GM19467 (cell line): ENCODE results near the gene MIAT.

Experiments used
- ATAC-seq: cut with Tn5 transposase; IDR thresholded peaks from one replicate; pipeline ENCODE4 v1.9.1; 2021; ENCODE audit warnings: mild to moderate bottlenecking, moderate library complexity; ENCODE audit not compliant: unreplicated experiment

The MIAT gene

DNA sequence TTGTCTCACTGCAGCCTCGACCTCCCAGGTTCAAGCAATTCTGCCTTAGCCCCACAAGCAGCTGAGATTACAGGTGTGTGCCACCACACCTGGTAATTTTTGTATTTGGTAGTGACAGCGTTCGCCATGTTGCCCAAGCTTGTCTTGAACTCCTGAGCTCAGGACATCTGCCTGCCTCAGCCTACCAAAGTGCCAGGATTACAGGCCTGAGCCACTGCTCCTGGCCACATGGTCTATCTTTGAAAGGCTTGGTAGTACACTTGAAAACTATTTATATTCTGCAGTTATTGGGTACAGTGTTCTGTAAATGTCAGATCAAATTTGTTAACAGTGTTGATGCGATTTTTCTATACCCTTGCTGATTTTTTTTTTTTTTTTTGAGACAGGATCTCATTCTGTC is 26.1 kb upstream of the MIAT start:
- ATAC-seq = no peak

DNA sequence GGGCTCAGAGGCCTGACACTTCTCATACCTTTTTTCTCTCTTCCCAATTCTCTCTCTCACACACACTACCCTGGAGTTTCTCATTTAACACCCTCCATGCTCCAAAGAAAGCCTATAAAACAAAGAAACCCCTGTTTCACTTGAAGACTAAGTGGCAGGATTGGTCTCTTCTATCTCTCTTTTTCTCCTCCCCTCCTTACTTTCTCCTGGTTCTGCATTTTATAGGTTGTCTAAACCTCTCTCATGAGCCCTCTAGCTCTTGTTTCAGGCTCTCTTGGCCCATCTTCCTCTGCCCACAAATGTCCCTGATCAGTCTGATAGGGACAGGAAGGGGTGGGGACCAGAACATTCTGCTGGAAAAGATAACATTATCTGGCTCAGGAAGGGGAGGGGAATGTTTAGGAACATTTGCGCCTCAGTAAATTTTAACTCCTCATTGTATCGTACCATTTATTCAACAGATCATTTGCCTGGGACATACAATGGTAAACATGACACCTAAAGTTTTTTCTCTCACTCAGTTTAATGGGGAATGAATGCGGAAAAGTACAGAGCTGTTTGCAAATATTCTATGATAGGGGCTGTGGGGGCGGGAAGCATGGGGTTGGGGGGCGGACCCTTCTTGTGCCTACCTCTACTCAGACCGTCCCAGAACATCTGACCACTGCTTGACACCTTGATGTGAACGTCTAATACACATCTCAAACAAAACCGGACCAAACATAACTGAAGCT is 24.8 kb upstream of the MIAT start:
- ATAC-seq = no peak

DNA sequence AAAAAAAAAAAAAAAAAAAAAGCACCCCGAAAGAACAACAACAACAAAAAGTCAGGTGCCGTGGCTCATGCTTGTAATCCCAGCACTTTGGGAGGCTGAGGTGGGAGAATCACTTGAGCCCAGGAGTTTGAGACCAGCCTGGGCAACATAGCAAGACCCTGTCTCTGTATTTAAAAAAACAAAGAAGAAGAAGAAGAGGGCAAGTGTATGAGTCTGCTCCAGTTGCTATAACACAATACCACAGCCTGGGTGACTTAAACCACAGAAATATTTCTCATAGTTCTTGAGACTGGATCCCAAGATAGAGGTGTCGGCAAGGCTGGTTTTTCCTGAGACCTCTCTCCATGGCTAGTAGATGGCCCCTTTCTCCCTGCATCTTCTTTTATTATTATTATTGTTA is 23.2 kb upstream of the MIAT start:
- ATAC-seq = no peak

DNA sequence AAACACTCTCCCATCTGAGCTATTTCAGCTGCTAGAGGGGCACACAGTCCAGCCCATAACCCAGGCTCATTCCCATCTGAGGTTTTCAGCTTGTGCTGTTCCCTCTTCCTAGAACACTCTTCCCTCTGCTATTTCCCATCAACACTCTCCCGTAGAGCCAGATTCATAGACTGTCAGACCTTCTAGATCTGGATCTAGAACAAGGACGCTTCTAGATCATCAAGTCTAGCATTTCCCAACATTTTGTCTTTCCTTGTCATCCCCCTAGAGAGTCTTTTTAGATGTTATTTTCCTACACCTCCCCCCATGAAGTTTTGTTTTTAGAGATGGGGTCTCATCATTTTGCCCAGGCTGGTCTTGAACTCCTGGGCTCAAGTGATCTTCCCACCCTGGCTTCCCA is 22.3 kb upstream of the MIAT start:
- ATAC-seq = no peak

DNA sequence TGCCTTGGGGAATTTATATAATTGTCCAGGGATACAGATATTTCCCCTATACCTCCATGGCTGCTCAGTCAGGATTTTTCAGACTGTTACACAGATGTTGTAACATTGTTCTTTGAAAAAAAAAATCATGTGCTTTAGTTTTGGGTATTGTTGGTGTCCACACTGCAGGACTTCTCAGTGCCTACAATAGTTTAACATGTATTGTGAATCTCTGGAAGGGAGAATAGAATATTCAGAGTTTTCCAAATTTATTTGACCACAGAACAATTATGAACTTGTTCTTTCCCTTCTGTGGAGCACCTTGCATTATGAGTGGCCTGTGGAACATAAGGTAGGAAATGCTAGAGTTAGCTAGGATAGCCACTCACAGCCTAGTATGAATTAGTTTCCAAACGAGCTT is 21.1 kb upstream of the MIAT start:
- ATAC-seq = no peak

DNA sequence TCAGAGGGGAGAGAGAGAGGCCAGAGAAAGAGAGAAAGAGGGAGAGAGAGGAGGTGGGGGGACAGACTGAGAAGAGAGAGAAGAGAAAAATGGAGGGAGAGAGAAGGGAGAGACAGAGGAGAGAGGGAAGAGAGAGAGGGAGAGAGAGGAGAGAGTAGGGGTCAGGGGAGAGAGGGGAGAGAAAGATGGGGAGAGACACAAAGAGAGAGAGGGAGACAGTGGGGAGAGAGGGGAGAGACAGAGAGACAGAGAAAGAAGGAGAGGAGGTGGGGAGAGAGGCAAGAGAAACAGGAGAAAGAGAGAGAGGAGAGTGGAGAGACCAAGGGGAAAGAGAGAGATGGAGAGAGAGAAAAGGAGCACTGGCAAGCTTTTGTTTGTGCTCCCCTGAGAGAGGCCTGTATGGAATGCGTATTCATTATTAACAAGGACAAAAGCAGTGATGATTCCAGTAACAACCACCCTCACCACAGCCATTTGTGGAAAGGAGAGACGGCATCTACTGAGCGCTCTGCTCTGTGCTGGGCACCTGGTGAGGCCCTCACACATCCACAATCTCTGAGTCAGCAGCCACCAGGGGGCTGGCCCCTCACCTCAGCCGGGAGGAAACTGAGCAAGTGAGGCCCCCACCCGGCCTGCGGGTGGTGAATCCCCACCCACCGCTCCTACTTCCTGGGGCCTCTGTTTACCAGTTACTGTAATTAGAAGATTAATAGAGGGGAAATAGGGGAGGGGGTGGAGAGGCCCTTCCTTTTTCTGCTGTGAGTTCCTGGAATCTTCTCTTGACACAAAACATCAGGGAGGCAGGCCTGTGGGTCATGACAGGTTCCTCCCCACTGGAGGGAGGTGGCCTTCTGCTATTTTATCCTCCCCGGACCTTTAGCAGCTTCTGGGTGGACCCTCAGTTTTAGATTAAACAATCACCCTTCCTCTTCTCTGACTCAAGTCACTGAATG is 14.6 kb upstream of the MIAT start:
- no peak for ATAC-seq

DNA sequence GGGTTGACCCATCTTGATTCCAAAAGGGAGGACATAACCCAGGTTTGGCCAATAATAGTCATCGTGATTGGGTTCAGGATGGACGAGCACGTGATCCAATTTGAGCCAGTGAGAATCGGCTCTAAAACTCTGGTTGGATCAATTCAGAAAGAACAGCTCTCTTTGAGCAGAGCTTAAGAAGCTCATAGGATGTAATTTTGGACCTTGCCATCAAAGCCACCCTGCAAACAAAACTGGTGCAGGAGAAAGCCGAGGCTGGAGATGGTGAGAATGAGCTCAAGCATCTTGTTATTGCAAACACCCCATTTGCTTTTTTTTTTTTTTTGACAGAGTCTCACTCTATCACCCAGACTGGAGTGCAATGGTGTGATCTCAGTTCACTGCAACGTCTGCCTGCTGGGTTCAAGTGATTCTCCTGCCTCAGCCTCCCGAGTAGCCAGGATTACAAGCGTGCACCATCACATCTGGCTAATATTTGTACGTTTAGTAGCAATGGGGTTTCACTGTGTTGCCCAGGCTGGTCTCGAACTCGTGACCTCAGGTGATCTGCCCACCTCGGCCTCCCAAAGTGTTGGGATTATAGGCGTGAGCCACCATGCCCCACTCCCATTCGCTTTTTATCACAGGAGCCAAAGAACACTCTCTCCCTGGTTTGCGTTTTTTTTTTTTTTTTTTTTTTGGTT is 13.8 kb upstream of the MIAT start:
- ATAC-seq = no peak

DNA sequence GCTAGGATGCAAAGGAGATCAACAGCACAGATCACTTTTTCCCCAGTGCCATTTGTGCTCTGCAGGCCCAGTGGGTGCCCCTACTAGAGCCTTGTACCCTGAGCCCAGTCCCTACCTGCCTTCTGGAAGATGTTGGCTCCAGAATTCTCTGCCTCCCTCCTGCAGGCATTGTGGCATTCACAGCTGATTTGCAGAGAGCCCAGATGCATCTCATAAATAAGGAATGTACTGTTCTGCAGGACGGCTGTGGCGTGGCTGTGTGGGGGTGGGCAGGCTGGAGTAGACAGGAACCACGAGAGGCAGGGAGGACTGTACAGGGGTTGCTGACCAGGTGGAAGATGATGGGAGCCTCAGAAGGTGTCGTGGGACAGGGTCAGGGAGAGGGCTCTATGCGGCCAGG is 11.2 kb upstream of the MIAT start:
- ATAC-seq = no peak

DNA sequence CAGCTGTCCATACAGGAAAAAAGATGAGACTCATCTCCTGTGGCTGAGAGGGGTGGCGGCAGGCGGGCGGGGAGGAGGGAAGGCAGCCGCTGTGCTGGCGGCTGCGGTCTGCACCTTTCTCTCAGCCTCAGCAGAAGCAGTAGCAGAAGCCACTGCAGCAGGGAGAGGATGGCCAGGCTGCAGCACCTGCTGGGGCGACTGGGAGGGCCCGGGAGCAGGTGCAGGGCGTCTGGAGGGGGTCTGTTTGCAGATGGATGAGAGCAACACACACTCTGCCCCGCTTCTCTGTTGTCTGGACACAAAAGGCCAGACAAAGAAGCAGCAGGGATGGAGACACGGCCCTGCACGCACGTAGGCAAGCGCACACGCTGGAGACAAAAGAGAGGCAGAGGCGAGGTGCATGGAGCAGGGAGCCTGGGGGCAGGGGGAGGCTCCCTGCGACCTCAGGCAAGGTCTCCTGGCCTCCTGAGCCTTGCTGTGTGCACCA is 9.3 kb upstream of the MIAT start:
- no peak for ATAC-seq

DNA sequence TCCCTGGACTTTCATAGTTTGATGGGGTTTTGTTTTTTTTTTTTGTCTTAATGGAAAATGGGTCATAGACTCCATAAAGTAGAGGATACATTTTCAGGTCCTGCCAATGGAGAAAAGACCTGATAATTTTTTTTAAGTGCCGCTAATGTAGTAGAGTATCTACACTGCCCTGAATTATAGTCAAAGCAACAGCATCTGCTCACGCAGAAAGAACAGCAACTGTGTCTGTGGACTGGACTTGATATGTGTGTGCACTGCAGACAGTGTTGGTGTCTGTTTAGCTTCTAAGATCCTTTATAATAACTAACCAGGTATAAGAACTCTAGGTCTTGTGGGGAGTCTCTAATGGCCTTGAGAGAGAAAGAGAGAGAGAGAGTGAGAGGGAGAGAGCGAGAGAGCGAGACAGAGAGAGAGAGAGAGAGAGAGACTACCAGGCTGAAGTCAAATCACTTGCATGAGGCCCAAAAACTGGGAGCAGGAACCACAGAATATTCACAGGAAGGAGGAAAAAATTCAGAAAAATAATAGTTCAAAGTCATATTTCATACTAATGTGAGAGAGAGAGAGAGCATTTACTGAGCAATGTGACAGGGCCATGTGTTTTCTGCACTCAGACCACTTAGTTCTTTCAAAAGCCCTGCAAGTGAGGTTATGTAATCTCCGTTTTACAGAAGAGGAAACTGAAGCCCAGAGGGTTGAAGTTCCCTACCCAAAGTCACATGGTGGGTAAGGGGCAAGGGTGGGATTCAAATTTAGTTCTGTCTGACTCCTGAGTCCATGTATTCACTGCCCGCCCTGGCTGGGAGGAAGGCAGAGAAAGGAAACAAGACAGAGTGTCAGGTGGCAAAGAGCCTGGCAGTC is 8.6 kb upstream of the MIAT start:
- ATAC-seq = no peak

DNA sequence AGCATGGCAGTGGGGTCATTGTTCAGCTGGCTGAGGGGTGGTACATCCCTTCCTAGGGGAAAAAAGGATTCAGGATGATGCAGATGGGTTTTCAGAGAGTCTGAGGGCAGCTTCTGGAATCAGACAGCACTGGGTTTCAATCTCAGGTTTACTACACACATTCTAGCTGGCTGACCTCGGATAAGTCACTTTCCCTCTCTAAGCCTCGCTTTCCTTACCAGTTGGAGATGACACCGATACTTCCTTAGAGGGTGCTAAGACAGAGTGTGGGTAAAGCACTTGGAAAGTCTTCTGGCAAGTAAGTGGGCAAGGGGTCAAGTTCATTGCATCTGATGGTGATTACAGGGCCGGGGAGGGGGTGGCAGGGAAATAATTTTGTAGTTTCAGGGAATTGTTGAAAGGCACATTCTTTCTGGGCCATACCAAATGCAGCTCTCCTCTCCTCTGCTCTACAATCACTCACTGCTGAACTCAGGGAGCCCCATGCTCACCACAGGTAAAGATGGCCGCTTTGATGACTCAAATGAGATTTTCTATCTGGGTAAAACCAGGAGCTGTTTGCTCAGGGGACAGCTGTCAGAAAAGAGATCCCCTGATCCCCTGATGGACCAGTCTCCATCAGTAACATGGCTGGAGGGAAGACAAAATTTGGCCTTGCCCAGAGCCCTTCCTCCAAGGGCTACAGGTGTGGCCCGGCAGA is 6.5 kb upstream of the MIAT start:
- ATAC-seq = no peak

DNA sequence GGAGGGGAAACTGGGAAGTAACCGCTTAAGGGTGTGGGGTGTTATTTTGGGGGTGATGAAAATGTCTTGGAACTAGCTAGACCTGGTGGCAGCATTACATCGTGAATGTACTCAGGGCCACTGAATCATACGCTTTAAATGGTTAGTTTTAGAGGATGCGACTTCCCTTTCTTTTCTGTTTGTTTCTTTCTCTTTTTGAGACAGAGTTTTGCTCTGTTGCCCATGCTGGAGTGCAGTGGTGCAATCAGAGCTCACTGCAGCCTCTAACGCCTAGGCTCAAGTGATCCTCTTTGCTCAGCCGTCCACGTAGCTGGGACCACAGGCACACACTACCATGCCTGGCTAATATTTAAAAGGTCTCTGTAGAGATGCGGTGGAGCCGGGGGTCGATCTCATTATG is 5.6 kb upstream of the MIAT start:
- ATAC-seq = no peak

DNA sequence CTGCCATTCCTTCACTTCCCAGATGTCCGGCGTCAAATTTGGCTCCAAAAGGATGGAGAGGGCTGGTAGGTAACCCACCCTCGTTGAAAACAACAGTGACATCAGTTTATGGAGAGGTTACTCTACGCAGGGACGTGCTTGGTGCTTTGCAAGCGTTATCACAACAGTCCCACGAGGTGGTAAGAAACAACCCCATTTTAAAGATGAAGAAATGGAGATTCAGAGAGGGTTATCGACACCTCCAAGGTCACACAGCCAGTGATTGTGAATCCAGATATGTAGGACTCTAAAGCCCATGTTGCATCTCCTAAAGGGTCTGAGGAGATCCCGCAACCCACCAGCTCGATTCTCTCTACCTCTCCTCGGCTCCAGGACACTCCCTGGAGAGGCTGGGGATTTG is 773 bp downstream of the MIAT start:
- ATAC-seq = no peak

DNA sequence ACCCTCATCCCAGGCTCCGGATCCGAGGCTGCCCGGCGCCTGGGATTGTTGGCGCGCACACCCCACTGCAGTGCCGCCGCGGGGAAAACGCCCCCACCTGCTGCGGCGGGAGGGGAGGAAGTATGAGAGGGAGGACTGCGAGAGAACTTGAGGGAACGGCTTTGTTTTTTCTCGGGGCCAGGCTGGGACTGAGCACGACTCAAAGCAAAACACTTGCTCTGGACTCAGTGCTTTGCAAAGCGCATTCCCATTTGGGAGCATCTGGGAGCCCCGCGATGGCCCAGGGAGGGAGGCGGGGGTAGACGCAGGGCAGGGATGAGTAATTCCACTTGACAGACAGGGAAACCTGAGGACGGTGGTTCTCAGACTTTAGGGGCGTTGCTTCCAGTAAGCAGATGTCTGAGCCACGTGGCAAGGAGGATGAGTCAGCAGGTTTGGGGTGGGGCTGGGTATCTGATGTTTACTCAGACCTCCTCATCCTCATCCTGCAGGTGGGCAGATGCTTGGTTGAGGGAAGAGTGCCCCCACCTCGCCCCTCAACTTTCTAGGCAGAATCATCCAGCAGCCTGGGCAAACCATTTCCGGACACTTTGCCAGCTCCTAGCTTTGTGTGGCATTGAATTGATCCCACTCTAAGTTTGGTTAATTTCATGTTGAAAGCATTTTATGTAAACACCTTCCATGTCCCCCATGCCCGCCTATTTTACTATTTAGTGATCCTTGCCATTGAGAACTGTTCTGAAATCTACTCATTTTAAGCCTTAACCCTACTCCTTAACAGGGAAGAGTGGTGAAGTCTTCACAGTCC is 1.5 kb downstream of the MIAT start:
- ATAC-seq = no peak

DNA sequence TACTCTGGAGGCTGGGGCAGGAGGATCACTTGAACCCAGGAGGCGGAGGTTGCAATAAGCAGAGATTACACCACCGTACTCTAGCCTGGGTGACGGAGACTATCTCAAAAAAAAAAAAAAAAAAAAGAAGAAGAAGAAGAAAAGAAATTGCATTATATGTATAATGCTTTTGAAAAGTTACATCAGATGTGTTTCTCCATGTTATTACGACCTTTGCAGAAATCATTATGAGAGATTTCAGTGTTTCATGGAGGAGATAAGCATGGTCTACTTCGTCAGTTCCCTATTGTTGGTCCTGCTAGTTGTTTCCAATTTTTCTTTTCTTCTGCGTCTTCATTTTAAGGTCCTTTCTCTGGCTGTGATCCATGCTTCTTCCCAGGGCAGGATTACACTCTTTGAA is 3.0 kb downstream of the MIAT start:
- ATAC-seq = no peak

DNA sequence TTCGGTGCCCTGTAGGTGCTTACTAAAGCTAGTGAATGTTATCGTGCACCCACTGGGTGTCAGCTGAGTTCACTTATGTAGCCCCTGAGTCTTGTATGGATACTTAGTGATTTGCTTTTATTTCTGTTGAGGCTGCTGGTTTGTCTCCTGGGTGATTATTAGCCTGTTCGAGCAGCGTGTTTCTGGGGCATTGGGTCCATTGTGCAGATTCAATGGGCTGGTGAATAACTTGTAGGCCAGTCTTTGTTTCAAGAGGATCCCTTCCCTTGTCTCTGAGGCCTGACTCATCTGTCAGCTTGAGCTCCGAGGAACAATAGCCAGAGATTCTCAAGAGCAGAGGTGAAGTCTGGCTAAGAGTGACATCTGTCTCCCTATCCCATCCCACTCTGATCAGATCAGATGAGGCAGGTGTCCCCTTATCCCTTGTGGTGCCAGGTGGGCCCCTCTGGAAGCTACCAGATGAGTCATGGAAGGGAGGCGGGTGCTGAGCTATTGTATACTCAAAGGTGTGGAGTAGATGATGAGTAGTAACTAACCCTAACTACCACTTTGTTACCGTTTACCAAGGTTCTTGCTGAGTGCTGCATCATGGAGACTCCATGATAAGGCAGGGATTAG is 3.7 kb downstream of the MIAT start:
- ATAC-seq = no peak

DNA sequence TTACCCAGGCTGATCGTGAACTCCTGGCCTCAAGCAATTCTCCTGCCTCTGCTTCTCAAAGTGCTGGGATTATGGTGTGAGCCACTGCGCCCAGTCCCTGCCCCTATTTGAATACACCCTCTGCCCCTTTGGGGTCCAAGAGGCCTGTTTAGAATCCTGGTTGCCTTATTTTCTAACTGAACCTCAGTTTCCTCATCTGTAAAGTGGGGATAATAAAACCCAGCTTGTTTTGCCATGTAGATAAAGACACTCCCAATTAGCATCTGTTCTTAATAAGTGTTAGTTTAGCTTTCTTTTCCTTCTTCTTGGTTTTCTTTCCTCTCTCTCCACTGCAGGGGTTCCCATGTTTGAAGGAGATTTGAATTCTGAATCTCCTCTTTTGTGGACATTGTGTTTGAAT is 4.8 kb downstream of the MIAT start:
- no peak for ATAC-seq

DNA sequence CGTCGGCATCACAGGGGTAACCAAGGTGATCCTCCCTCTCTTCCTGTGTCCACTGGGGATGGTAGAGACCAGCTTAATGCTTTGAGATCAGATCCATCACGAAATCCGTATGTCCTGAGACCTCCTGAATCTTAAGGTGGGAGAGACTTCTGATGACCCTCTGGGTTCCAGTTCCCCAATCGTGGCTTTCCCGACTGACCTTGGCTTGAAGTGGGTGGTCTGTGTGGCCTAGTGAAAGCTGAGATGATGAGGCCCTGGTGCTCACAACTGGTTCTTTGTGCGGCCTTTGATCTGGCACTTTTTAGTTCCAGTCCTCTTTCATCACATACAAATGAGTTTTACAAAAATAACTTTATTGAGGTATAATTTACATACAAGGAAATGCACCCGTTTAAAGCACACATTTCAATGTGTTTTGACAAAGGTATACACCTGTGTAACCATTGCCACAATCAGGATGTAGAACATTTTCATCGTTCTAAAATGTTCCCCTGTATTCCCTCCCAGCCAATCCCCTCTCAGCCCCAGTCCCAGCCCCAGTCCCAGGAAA is 6.1 kb downstream of the MIAT start:
- no peak for ATAC-seq
